Measurements from ENCODE around the gene AQP5. TPM values are rescaled to one million over a fixed set of nuclear protein-coding genes. Genes with fewer than 3 reads are reported as not detected.
A peak's percentile ranks its signal among the peaks of the same experiment; 100 is the strongest.

The AQP5 gene
- total RNA-seq, 1 donor from 2014 or later = 0.34 TPM

- DNase-seq (ENCODE audit: low spot score) = no peak
Observed at GRCh38 chr12:49932023-49932422, 29.6 kb upstream of the AQP5 start.

GRCh38 chr12:49932533-49933130, 29.0 kb upstream of the AQP5 start:
- DNase-seq (ENCODE audit: low spot score) = no peak

GRCh38 chr12:49933796-49934195, 27.9 kb upstream of the AQP5 start:
- no peak for DNase-seq (ENCODE audit: low spot score)

GRCh38 chr12:49934505-49934904, 27.2 kb upstream of the AQP5 start:
- no peak for DNase-seq (ENCODE audit: low spot score)

GRCh38 chr12:49936925-49937324, 24.7 kb upstream of the AQP5 start:
- no peak for DNase-seq (ENCODE audit: low spot score)

GRCh38 chr12:49937639-49938300, 23.9 kb upstream of the AQP5 start:
- no peak for DNase-seq (ENCODE audit: low spot score)

GRCh38 chr12:49939307-49939706, 22.4 kb upstream of the AQP5 start:
- no peak for DNase-seq (ENCODE audit: low spot score)

- DNase-seq (ENCODE audit: low spot score) = no peak
Observed at GRCh38 chr12:49939707-49940106, 22.0 kb upstream of the AQP5 start.

- DNase-seq (ENCODE audit: low spot score) = no peak
Observed at GRCh38 chr12:49941556-49942511, 19.8 kb upstream of the AQP5 start.

GRCh38 chr12:49942512-49942893, 19.2 kb upstream of the AQP5 start:
- DNase-seq (ENCODE audit: low spot score) = no peak

GRCh38 chr12:49942921-49943624, 18.6 kb upstream of the AQP5 start:
- no peak for DNase-seq (ENCODE audit: low spot score)

GRCh38 chr12:49943625-49943960, 18.1 kb upstream of the AQP5 start:
- no peak for DNase-seq (ENCODE audit: low spot score)

GRCh38 chr12:49944046-49944445, 17.6 kb upstream of the AQP5 start:
- no peak for DNase-seq (ENCODE audit: low spot score)

GRCh38 chr12:49944718-49945117, 17.0 kb upstream of the AQP5 start:
- DNase-seq (ENCODE audit: low spot score) = no peak

GRCh38 chr12:49945394-49946080, 16.1 kb upstream of the AQP5 start:
- peak; percentile 85 for DNase-seq (ENCODE audit: low spot score)

- DNase-seq (ENCODE audit: low spot score) = no peak
Observed at GRCh38 chr12:49946086-49946485, 15.6 kb upstream of the AQP5 start.

GRCh38 chr12:49946497-49946896, 15.2 kb upstream of the AQP5 start:
- no peak for DNase-seq (ENCODE audit: low spot score)

- DNase-seq (ENCODE audit: low spot score) = no peak
Observed at GRCh38 chr12:49947593-49948226, 14.0 kb upstream of the AQP5 start.

GRCh38 chr12:49948866-49949845, 12.5 kb upstream of the AQP5 start:
- DNase-seq (ENCODE audit: low spot score) = no peak

GRCh38 chr12:49949866-49950265, 11.8 kb upstream of the AQP5 start:
- no peak for DNase-seq (ENCODE audit: low spot score)

All from ureter (tissue), 1 donor.